Erythroblast (primary cell): ENCODE results near the gene ZNF581.

Source experiments
- GATA1 ChIP-seq: IDR thresholded peaks from 2 replicates; pipeline ENCODE4 v1.6.1; 2011; ENCODE audit warnings: low read depth, mild to moderate bottlenecking, control low read depth, low read length, moderate library complexity
- POLR2A ChIP-seq: IDR thresholded peaks from 2 replicates; pipeline ENCODE4 v1.6.1; 2011; ENCODE audit warnings: mild to moderate bottlenecking, low read length

DNA sequence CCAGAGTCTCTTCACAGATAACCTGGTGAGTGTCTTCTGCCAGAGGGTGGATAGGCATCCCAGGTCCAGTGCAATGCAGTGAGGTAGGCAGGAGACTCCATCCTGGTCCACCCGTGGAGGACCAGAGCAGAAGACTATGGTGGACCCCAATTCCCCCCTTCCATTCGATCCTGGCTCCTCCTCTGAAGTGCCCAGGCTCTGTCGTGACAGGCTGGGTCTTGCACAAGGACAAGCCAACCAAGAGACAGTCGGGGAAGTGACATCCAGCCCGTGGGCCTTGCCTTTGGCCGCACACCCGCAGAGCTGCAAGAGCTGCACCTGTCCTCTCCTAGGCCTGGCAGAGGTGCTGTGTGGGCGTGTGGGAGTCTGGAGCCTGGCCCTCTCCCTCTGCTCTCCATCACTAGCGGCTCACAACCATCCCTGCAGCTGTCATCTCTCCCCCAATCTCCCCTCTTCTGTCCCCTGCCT, 22.2 kb upstream of the ZNF581 start:
- TF ChIP-seq POLR2A (no peak), GATA1 (no peak)
